Measurements from ENCODE around the gene ZNHIT6.

DNA sequence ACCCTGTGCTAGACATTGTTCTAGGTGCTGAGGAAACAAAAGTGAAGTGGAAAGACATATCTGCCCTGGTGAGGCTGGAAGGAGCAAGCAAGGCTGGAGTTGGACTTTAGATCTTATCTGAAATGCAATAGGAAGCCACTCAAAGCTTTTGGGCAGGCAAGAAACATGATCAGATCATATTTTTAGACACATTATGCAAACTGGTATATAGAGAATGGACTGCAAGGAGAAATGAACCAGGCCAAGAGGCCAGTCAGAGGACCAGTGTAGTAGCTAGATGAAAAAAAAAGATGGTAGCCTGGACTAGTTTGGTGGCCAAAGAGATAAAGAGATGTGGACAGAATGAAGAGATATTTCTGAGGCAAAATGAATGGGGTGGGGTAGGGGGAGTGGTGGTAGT is 81.4 kb downstream of the ZNHIT6 start:
- no peak for TF ChIP-seq CTCF (IDR thresholded peaks at IDR 0.05)
- TF ChIP-seq POLR2A (IDR thresholded peaks at IDR 0.05): no peak

Measured in breast epithelium (tissue), 3 donors.